C4-2B (cell line): ENCODE results near the gene SYNPO2.

ENCODE experiments used
- ZFX ChIP-seq: fragments of 450-650 bp; IDR thresholded peaks from 2 replicates; pipeline ENCODE4 v1.6.1; 2017
- TF ChIP-seq, protein P1 (sequence below): fragments of 450-650 bp; conservative IDR thresholded peaks from 2 replicates; pipeline ENCODE4 v1.5.1; 2017; ENCODE audit warnings: mild to moderate bottlenecking

DNA sequence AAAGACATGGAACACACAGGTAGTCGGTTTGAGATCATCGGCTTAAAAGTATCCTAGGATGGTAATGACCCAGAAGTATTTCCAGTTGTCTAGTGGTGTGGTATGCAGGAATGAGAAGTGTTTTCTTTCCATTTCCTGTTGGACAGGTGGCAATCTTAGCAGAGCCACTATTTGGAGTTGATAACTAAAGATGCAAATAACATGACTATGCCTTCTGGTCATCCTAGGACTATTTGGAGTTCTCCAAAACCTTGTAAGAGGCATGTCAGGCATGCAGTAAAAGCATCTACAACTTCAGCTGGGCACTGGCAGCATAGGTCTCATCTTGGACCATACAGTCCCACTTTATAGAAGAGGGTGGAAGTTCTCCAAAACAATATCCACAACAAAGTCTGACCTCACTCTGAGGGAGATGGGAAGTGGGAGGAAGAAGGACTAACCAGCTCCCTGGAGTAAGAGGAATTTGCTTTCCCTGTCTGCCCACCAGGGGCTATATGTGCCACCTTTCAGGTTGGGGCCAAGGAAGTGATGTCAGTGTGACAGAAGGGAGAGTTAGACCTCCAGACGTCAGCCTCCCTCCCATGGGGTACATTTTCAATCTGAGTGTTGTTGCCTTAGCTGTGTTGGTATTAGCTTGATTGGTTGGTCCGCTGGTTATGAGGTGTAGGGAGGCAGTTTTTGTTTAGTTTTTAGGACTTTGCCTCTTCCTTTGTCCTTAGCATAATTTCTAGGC is 145.8 kb downstream of the SYNPO2 start:
- TF ChIP-seq, protein P1, sequence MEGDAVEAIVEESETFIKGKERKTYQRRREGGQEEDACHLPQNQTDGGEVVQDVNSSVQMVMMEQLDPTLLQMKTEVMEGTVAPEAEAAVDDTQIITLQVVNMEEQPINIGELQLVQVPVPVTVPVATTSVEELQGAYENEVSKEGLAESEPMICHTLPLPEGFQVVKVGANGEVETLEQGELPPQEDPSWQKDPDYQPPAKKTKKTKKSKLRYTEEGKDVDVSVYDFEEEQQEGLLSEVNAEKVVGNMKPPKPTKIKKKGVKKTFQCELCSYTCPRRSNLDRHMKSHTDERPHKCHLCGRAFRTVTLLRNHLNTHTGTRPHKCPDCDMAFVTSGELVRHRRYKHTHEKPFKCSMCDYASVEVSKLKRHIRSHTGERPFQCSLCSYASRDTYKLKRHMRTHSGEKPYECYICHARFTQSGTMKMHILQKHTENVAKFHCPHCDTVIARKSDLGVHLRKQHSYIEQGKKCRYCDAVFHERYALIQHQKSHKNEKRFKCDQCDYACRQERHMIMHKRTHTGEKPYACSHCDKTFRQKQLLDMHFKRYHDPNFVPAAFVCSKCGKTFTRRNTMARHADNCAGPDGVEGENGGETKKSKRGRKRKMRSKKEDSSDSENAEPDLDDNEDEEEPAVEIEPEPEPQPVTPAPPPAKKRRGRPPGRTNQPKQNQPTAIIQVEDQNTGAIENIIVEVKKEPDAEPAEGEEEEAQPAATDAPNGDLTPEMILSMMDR: no peak; the same call in 1 of the 2 replicates
- TF ChIP-seq ZFX: no peak
